Activated CD4-positive, CD25-positive, alpha-beta regulatory T cell (primary cell): Measurements from ENCODE around the gene AUTS2.

ENCODE experiments used
- DNase-seq, 4 experiments: peaks; one replicate each; lab custom pipeline; 2025; lab: John Stamatoyannopoulos, UW

The AUTS2 gene

DNA sequence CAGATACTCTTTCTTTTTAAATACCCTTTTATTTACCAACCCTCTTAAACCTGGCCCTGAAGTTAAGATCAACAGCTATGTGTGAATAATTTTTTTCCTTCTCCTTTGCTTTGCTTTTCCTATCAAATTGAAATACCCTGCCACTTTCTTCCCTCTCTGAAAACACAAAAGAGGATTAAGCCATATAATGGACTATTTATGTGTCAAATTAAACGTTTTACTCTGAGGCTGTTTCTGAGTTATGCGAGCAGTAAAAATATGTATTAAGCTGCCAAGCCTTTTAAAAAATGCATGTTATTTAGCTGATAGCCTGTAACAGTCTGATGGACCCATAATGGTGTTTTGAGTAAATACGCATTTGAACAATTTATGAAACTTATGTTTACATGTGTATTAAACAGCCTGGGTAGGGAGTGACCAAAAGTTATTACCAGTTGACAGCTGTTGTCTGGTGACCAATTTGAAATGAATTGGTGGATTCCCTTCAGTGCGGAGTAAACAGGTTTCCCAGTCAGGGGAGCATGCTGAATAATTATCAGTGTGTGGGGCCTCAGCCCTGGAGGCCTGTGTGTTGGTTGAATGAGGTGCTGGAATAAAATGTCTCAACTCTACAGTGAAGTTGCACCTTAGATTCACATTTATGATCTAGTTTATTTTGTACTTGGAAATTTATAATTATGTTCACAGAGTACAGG, 89.6 kb downstream of the AUTS2 start:
- no peak for DNase-seq

GRCh38 chr7:69690329-69690728, 92.1 kb downstream of the AUTS2 start:
- DNase-seq: no peak

DNA sequence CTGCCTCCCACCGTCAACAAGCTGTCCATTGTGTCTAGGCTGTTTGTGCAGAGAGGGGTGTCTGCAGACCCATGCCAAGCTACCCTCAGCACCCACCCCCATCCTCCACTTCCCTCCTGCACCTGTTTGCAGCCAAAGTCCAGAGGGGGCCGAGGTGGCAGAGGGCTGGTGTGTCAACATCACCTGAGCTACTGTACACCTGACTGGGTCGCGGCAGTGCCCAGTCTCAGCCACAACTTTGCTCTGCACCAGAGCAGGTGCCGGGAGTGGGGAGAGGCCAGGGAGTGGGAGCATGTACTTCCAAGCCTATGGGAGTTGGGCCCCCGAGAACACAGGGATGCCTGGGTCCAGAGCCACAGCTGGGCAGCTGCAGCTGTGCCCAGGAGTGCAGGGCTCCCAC, 93.1 kb downstream of the AUTS2 start:
- no peak for DNase-seq

- DNase-seq: no peak
These were observed 93.5 kb downstream of the AUTS2 start for GRCh38 chr7:69691734-69692133.

DNA sequence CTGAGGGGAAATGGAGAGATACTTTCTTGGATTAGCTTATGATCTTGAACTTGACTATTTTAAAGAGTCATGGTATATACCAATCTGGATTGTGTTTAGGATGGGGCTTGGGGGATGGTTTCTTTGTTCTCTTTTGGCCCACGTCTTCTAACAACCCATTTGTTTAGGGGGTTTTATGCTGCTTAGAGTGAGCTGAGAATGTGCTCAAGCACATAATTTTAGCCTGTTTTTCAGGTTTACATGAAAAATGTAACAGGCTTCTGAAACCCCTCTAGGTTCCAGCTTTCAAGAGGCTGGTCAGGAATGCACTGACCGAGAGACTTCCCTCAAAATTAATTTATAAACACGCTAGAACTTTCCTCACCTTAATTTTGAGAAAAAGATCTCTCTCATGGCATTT, 94.3 kb downstream of the AUTS2 start:
- no peak for DNase-seq

DNA sequence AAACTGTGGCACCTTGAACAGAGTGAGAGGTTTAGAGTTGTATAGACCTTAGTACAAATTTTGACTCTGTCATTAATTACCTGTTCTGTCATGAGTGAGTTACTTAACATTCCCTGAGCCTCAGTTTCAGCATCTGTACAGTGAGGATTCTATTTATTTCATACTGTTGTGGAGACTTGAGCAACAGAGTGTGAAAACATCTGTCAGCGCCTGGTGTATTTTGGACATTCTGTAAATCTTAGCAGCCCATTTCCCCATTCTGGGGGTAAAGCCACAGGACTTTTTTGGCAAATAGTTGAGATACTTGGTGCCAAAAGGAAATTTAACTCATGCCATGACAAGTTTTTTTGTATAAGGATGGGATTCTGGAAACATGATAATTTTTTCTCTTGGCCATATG, 94.8 kb downstream of the AUTS2 start:
- no peak for DNase-seq

- DNase-seq: no peak
These were observed 97.8 kb downstream of the AUTS2 start for GRCh38 chr7:69696054-69696591.

GRCh38 chr7:69696686-69697685, 98.7 kb downstream of the AUTS2 start:
- no peak for DNase-seq

- no peak for DNase-seq
These were observed 100.0 kb downstream of the AUTS2 start for GRCh38 chr7:69698109-69698825.

DNA sequence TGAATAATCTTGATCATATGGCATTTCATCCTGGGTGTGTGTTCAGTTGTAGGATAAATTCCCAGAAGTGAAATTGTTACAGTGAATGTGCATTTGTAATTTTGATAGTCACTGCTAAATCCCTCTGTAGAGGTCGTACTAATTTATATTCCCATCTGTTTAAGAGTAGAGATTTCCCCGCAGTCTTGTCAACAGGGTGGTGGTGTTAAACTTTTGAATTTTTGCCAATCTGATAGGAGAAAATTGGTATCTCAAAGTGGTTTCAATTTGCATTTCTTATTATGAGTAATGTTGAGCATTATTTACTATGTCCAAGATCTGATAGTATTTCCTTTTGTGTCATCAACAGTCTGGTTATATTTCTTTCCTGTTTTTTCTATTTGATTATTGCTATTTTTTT, 101.7 kb downstream of the AUTS2 start:
- no peak for DNase-seq

- DNase-seq: no peak
These were observed 102.1 kb downstream of the AUTS2 start for GRCh38 chr7:69700331-69700730.

DNA sequence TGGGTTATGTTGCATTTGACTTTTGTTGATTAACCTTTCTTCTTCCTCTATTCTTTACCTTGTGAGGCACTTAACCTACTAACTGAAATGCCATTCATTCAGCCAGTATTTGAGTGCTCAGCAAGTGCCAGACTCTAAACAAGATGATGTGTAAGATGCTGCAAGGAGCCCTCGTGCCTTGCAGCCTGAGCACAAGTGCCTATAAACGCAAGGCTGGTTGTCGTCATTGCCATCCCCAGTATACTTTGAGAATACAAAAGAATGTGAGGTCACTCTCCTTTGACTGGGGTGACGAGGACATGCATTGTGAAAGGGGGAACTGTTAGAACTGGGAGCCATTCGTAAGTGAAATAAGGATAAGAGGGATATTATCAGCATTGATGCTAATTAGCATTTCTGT, 103.0 kb downstream of the AUTS2 start:
- DNase-seq: no peak

- no peak for DNase-seq
These were observed 104.1 kb downstream of the AUTS2 start for GRCh38 chr7:69702357-69702756.

- DNase-seq: no peak
These were observed 104.8 kb downstream of the AUTS2 start for GRCh38 chr7:69703099-69703498.

DNA sequence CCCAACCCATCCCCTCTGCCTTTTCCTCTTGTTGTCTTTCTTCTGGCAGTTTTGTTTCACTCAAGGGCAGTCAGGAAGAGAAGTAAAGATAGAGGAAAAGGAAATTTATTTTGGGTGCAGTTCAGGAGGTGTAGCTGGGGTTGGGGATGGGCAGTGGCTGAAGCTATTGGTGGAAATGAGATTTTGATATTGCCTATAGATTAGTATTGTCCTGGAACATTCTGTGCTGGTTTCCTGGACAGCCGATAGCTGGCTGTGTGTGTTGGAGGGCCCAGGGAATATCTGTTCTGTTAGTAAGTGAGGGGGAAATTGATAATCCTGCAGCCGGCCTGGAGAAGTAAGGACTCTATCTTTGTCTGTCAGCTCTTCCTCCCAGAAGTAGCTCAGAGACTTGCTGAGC, 107.8 kb downstream of the AUTS2 start:
- no peak for DNase-seq

DNA sequence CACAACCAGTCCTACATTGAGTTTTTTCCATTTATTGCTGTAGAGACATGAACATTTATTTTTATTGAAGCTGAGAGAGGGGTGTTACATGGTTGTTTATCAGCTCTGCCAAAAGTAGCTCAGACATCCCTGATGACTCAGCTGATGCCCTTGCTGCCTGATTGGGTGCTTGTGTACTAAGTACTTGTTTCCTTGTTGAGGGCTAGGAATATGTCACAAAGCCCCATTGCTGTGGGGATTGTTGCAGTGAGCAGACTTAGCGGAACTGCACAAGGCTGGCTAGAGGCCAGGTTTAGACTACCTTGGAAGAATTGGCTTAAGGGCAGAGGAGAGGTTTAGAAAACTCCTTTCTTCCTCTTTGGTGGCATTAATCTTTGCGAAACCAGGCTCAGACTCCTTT, 110.6 kb downstream of the AUTS2 start:
- no peak for DNase-seq

GRCh38 chr7:69710768-69711438, 112.6 kb downstream of the AUTS2 start:
- no peak for DNase-seq

GRCh38 chr7:69714886-69715576, 116.8 kb downstream of the AUTS2 start:
- no peak for DNase-seq

DNA sequence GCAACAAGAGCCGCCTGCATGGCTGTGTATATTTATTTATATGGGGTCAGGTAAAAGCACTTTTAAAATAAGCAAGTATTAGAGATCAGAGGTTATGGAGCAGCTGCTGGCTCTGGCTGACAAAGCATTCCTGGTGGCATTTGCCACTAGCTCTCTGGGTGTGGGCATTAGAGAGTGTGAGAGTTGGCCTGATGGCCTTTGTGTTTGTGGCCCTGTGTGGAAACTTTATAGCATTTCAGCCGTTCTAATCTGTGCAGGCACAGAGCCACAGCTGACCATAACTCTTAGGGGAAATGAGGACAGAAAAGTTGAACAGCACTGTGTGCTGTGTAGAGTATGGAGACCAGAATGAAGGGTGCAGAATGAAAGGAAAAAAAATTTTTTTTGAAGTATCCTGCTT, 118.9 kb downstream of the AUTS2 start:
- DNase-seq: no peak

DNA sequence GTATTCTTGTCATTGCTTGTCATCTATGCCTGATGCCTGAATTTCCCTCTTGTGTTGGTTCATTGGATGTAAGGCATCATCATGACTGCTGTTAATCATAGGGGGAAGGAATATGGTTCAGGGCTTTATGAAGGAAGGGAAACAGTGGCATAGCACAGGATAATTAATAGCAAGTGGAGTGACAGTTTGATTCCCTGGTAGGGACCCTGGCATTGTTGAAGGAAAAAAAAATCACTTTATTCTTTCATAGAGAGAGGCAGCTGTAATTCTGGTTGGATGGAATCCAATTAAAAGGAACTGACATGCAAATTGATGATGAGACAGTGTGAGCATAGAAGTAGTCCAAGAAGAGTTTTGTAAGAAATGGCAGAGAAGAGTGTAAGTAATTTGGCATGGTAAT, 121.4 kb downstream of the AUTS2 start:
- no peak for DNase-seq

- DNase-seq: no peak
These were observed 124.6 kb downstream of the AUTS2 start for GRCh38 chr7:69722843-69723242.
